SK-N-SH (cell line): Measurements from ENCODE around the gene ZBTB16. TPM values are rescaled to one million over a fixed set of nuclear protein-coding genes. Genes with fewer than 3 reads are reported as not detected.

Experiments
- CTCF ChIA-PET: fragments of 300-600, 350-600 bp; formaldehyde crosslinking; extraction: SDS; loops from one replicate; lab custom pipeline; 2021; lab: Yijun Ruan, JAX
- POLR2A ChIA-PET: fragments of 350-600 bp; sonication (Branson Sonifier 250); formaldehyde crosslinking; extraction: SDS; loops from one replicate; lab custom pipeline; 2020; ENCODE audit warnings: antibody characterized with exemption, inconsistent platforms; lab: Yijun Ruan, JAX
- DNase-seq: peaks from one replicate; pipeline ENCODE4 v3.0.0; 2012
- H2AFZ ChIP-seq: fragments of 200-600 bp; sonication (generic); 2 replicates; pipeline ENCODE4 v1.8.1; 2016; ENCODE audit warnings: antibody characterized with exemption, mild to moderate bottlenecking, low read depth
- H3F3A ChIP-seq: fragments of 200-600 bp; sonication (generic); replicated peaks from 2 replicates; pipeline ENCODE3; 2016; ENCODE audit warnings: antibody characterized with exemption, mild to moderate bottlenecking; ENCODE audit not compliant: insufficient read depth
- H3K27ac ChIP-seq, 2 experiments: fragments of 200-500 bp in 1 of 2; fragments of 200-600 bp in 1 of 2; sonication (Bioruptor generic) in 1 of 2; sonication (generic), shearing (Covaris generic) in 1 of 2; 2 replicates each; pipeline versions ENCODE4 v1.5.1 to v1.6.1; 2014 to 2016; ENCODE audit warnings: low read depth in 2 of 2, inconsistent platforms in 1 of 2, low read length in 1 of 2, mild to moderate bottlenecking in 1 of 2, mixed read lengths in 1 of 2
- H3K27me3 ChIP-seq: fragments of 200-600 bp; sonication (generic), shearing (Covaris generic); 2 replicates; pipeline ENCODE4 v1.6.1; 2016; ENCODE audit warnings: mixed run types; ENCODE audit not compliant: insufficient read depth
- H3K36me3 ChIP-seq, 2 experiments: fragments of 200-500 bp in 1 of 2; fragments of 200-600 bp in 1 of 2; sonication (Bioruptor generic) in 1 of 2; sonication (generic) in 1 of 2; replicated peaks in 1 of 2; 2 replicates each; pipeline versions ENCODE3 to v1.5.1; 2014 to 2016; ENCODE audit warnings: low read length in 1 of 2, mild to moderate bottlenecking in 1 of 2; ENCODE audit not compliant: insufficient read depth in 2 of 2, control insufficient read depth in 1 of 2
- H3K4me1 ChIP-seq, 2 experiments: fragments of 200-500 bp in 1 of 2; fragments of 200-600 bp in 1 of 2; sonication (Bioruptor generic) in 1 of 2; sonication (generic), shearing (Covaris generic) in 1 of 2; 2 replicates each; pipeline versions ENCODE4 v1.5.1 to v1.6.1; 2014 to 2016; ENCODE audit warnings: low read depth in 1 of 2, low read length in 1 of 2, mixed run types in 1 of 2; ENCODE audit not compliant: insufficient read depth in 2 of 2, control insufficient read depth in 1 of 2
- H3K4me2 ChIP-seq: fragments of 200-600 bp; sonication (generic), shearing (Covaris generic); 2 replicates; pipeline ENCODE4 v1.6.1; 2017; ENCODE audit warnings: mixed run types
- H3K4me3 ChIP-seq, 2 experiments: fragments of 200-500 bp in 1 of 2; fragments of 200-600 bp in 1 of 2; sonication (Bioruptor generic) in 1 of 2; sonication (generic), shearing (Covaris generic) in 1 of 2; 2 replicates each; pipeline versions ENCODE4 v1.5.1 to v1.8.1; 2014 to 2016; ENCODE audit warnings: low read depth in 2 of 2, inconsistent platforms in 1 of 2, low read length in 1 of 2, mild to moderate bottlenecking in 1 of 2, mixed read lengths in 1 of 2, moderate library complexity in 1 of 2
- H3K79me2 ChIP-seq: fragments of 200-600 bp; sonication (generic); 2 replicates; pipeline ENCODE4 v1.8.1; 2017; ENCODE audit warnings: mild to moderate bottlenecking; ENCODE audit not compliant: insufficient read depth
- H3K9ac ChIP-seq: fragments of 200-600 bp; sonication (generic); 2 replicates; pipeline ENCODE4 v1.6.1; 2017; ENCODE audit warnings: mixed run types
- H3K9me2 ChIP-seq: fragments of 200-600 bp; sonication (generic); 2 replicates; pipeline ENCODE4 v1.6.1; 2017; ENCODE audit warnings: mixed run types
- H3K9me3 ChIP-seq: fragments of 200-600 bp; sonication (generic); 2 replicates; pipeline ENCODE4 v1.6.1; 2017; ENCODE audit warnings: mixed run types, mild to moderate bottlenecking, moderate library complexity
- H4K20me1 ChIP-seq: fragments of 200-600 bp; sonication (generic); 2 replicates; pipeline ENCODE4 v1.6.1; 2017; ENCODE audit warnings: mild to moderate bottlenecking, mixed run types; ENCODE audit not compliant: insufficient read depth
- ELF1 ChIP-seq: IDR thresholded peaks from 2 replicates; pipeline ENCODE4 v1.4.0; 2012
- EZH2phosphoT487 ChIP-seq: fragments of 200-600 bp; sonication (generic); IDR thresholded peaks from 2 replicates; pipeline ENCODE4 v1.6.1; 2017; ENCODE audit warnings: low read depth, mixed run types, mild to moderate bottlenecking, antibody characterized with exemption, moderate library complexity, borderline replicate concordance
- FOSL2 ChIP-seq: IDR thresholded peaks from 2 replicates; pipeline ENCODE4 v1.4.0; 2012; ENCODE audit warnings: low read depth, mild to moderate bottlenecking, moderate library complexity, borderline replicate concordance
- FOXJ3 ChIP-seq: sonication (generic); formaldehyde crosslinking; IDR thresholded peaks from 2 replicates; pipeline ENCODE4 v1.5.1; 2020; ENCODE audit warnings: mild to moderate bottlenecking, missing genetic modification reagents
- GABPA ChIP-seq: IDR thresholded peaks from 2 replicates; pipeline ENCODE4 v1.4.0; 2012; ENCODE audit warnings: low read depth, mild to moderate bottlenecking
- JUND ChIP-seq: IDR thresholded peaks from 2 replicates; pipeline ENCODE4 v1.4.0; 2012
- MEF2A ChIP-seq: IDR thresholded peaks from 2 replicates; pipeline ENCODE4 v1.4.0; 2012; ENCODE audit warnings: low read depth, borderline replicate concordance
- MXI1 ChIP-seq: IDR thresholded peaks from 2 replicates; pipeline ENCODE4 v1.6.1; 2012; ENCODE audit warnings: mild to moderate bottlenecking, low read depth, low read length, improper control_type of control experiment
- NFIC ChIP-seq: IDR thresholded peaks from 2 replicates; pipeline ENCODE4 v1.4.0; 2012; ENCODE audit warnings: borderline replicate concordance
- POLR2AphosphoS5 ChIP-seq: IDR thresholded peaks from 2 replicates; pipeline ENCODE4 v1.6.1; 2012; ENCODE audit warnings: low read depth, low read length
- RAD21 ChIP-seq: IDR thresholded peaks from 2 replicates; pipeline ENCODE4 v1.6.1; 2012; ENCODE audit warnings: mild to moderate bottlenecking, low read length
- REST ChIP-seq: IDR thresholded peaks from 2 replicates; pipeline ENCODE4 v1.6.1; 2012; ENCODE audit warnings: mild to moderate bottlenecking, low read depth, low read length, moderate library complexity
- RFX5 ChIP-seq: IDR thresholded peaks from 2 replicates; pipeline ENCODE4 v1.6.1; 2012; ENCODE audit warnings: mild to moderate bottlenecking, improper control_type of control experiment, low read length
- RXRA ChIP-seq: IDR thresholded peaks from 2 replicates; pipeline ENCODE4 v1.4.0; 2012; ENCODE audit warnings: low read depth, mild to moderate bottlenecking, borderline replicate concordance
- USF1 ChIP-seq: IDR thresholded peaks from 2 replicates; pipeline ENCODE4 v1.4.0; 2012; ENCODE audit warnings: low read depth, borderline replicate concordance
- WGBS: methylation state at CpG from one replicate; pipeline ENCODE4 v1.1.6; 2017; ENCODE audit warnings: low lambda C conversion rate; 5-methylcytosine and 5-hydroxymethylcytosine counted together
- polyA plus RNA-seq, 3 experiments: library from polyadenylated mRNA; depleted of rRNA; stranded (reverse); fragments of >200 nt; gene quantifications; 2 replicates each; pipeline ENCODE4 v1.2.3, GENCODE V29; 2012
- TF ChIP-seq, protein P1 (sequence below): fragments of 150-350 bp; IDR thresholded peaks from 2 replicates; pipeline ENCODE4 v1.6.1; 2017; ENCODE audit warnings: antibody characterized with exemption, low read length, low read depth, borderline replicate concordance

Gene ZBTB16
- polyA plus RNA-seq, 1 of the 3 experiments (the other 2 are of a cell fraction) = not detected

DNA sequence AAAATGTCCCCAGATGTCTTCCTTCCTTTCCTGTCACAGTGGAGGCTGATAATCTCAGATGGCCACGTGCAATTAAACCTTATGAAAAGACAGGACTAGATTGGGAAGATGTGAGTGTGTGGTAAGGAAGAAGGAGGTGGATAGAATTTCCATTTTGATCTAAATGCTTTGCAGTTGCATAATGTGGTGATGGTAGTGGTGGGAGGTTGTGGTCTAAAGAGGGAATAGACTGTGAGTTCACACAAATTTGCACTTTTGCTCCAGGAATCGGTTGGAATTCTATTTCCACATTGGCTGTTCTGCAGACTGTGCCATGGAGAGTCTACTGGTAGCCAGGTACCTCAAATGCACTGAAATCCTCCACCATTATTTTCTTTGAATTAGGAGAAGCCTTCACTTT is 93.3 kb downstream of the ZBTB16 start:
- CTCF ChIA-PET = no interaction called here
- DNase-seq = no peak
- no peak overlapping the region for H3K4me3 ChIP-seq
- H3F3A ChIP-seq = no peaks in the 10 kb centered on the region
- no peaks in the 10 kb centered on the region for H3K9me3 ChIP-seq
- no peaks in the 10 kb centered on the region for H4K20me1 ChIP-seq
- POLR2A ChIA-PET = no interaction called here
- no peak for TF ChIP-seq RXRA
- TF ChIP-seq USF1 = no peak
- no peak for TF ChIP-seq POLR2AphosphoS5
- TF ChIP-seq FOXJ3 (CRISPR knock-in tag) = no peak
- no peak for TF ChIP-seq JUND
- TF ChIP-seq, protein P1, sequence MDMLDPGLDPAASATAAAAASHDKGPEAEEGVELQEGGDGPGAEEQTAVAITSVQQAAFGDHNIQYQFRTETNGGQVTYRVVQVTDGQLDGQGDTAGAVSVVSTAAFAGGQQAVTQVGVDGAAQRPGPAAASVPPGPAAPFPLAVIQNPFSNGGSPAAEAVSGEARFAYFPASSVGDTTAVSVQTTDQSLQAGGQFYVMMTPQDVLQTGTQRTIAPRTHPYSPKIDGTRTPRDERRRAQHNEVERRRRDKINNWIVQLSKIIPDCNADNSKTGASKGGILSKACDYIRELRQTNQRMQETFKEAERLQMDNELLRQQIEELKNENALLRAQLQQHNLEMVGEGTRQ = no peak
- TF ChIP-seq RFX5 = no peak
- TF ChIP-seq NFIC = no peak
- TF ChIP-seq GABPA = no peak
- no peak for TF ChIP-seq RAD21
- no peak for TF ChIP-seq MEF2A
- TF ChIP-seq MXI1 = no peak
- no peak for TF ChIP-seq REST
- TF ChIP-seq EZH2phosphoT487 = no peak
- no peak for TF ChIP-seq ELF1
- no peak for TF ChIP-seq FOSL2
- H3K9ac ChIP-seq = no peak overlapping the region
- peaks cover 52% of the 10 kb centered on the region for H3K27me3 ChIP-seq
- H3K36me3 ChIP-seq = no peaks in the 10 kb centered on the region
- WGBS = 0% methylated on average over 2 of the region's 2 CpGs
- no peaks in the 10 kb centered on the region for H3K9me2 ChIP-seq
- no peak overlapping the region for H3K4me2 ChIP-seq
- H3K27ac ChIP-seq = no peak overlapping the region
- H2AFZ ChIP-seq = no peak overlapping the region
- H3K4me1 ChIP-seq = no peaks in the 10 kb centered on the region; a peak in 1 of 4 replicates
- no peaks in the 10 kb centered on the region for H3K79me2 ChIP-seq
